ENCODE measurements around the gene NGRN.

- TF ChIP-seq ISL1 (CRISPR knock-in tag; IDR thresholded peaks at IDR 0.05), result no peak
- TF ChIP-seq PATZ1 (CRISPR knock-in tag; IDR thresholded peaks at IDR 0.05; ENCODE audit: borderline replicate concordance), result no peak
- no peak for TF ChIP-seq ZNF70 (CRISPR knock-in tag; IDR thresholded peaks at IDR 0.05)
- TF ChIP-seq CREB5 (CRISPR knock-in tag; IDR thresholded peaks at IDR 0.05; ENCODE audit: low read depth), result no peak
- TF ChIP-seq OSR1 (CRISPR knock-in tag; IDR thresholded peaks at IDR 0.05), result no peak
- TF ChIP-seq ARNTL (CRISPR knock-in tag; IDR thresholded peaks at IDR 0.05; ENCODE audit: borderline replicate concordance, low read depth), result no peak
- no peak for TF ChIP-seq RARB (CRISPR knock-in tag; IDR thresholded peaks at IDR 0.05)
- no peak for TF ChIP-seq POU6F1 (CRISPR knock-in tag; IDR thresholded peaks at IDR 0.05; ENCODE audit: borderline replicate concordance, low read depth)
- no peak for TF ChIP-seq TSHZ2 (CRISPR knock-in tag; IDR thresholded peaks at IDR 0.05)
- no peak for TF ChIP-seq ZFP3 (CRISPR knock-in tag; IDR thresholded peaks at IDR 0.05)
- TF ChIP-seq CSRNP3 (CRISPR knock-in tag; IDR thresholded peaks at IDR 0.05), result no peak
- no peak for TF ChIP-seq ZC3H10 (CRISPR knock-in tag; IDR thresholded peaks at IDR 0.05)
- no peak for TF ChIP-seq SNAI2 (CRISPR knock-in tag; IDR thresholded peaks at IDR 0.05)
Observed at GRCh38 chr15:90261811-90262210, 3.7 kb upstream of the NGRN start.

All from SK-N-SH treated with all-trans-retinoic acid at 6 μM for 48 hours (cell line).